ENCODE measurements around the gene TMEM44.
A peak's percentile ranks its signal among the peaks of the same experiment; 100 is the strongest.

The TMEM44 gene

GRCh38 chr3:194572143-194572789 lies 61.0 kb downstream of the TMEM44 start (continued):
- TF ChIP-seq PRDM6 (tag by site-specific recombination; IDR thresholded peaks at IDR 0.05), result peak; percentile 66; the same call in 1 of the 2 replicates
- TF ChIP-seq ZNF777 (tag by site-specific recombination; IDR thresholded peaks at IDR 0.05; ENCODE audit: borderline replicate concordance), result 0 out of 2 replicates have a peak, but pooled peaks have one; percentile 38
- TF ChIP-seq ZBTB1 (tag by site-specific recombination; IDR thresholded peaks at IDR 0.05), result no peak
- TF ChIP-seq SP3 (tag by site-specific recombination; IDR thresholded peaks at IDR 0.05), result peak; percentile 64
- TF ChIP-seq BCL11B (tag by site-specific recombination; IDR thresholded peaks at IDR 0.05; ENCODE audit: low read depth), result no peak
- no peak for TF ChIP-seq ZNF585B (tag by site-specific recombination; IDR thresholded peaks at IDR 0.05)
- no peak for TF ChIP-seq YY2 (tag by site-specific recombination; IDR thresholded peaks at IDR 0.05)
- peak; percentile 77 for TF ChIP-seq ZNF600 (tag by site-specific recombination; IDR thresholded peaks at IDR 0.05)
- no peak for TF ChIP-seq ZNF354C (tag by site-specific recombination; IDR thresholded peaks at IDR 0.05; ENCODE audit: borderline replicate concordance, low read depth)
- TF ChIP-seq OVOL3 (tag by site-specific recombination; IDR thresholded peaks at IDR 0.05), result 0 out of 2 replicates have a peak, but pooled peaks have one; percentile 20
- peak; percentile 96 for TF ChIP-seq ZEB2 (tag by site-specific recombination; IDR thresholded peaks at IDR 0.05)
- no peak for TF ChIP-seq ZNF561 (tag by site-specific recombination; IDR thresholded peaks at IDR 0.05; ENCODE audit: borderline replicate concordance)
- TF ChIP-seq BCL11A (tag by site-specific recombination; IDR thresholded peaks at IDR 0.05; ENCODE audit: low read depth), result no peak
- no peak for TF ChIP-seq ZNF548 (tag by site-specific recombination; IDR thresholded peaks at IDR 0.05)
- no peak for TF ChIP-seq KLF9 (tag by site-specific recombination; IDR thresholded peaks at IDR 0.05; ENCODE audit: low read depth)
- peak; percentile 98 for TF ChIP-seq ZNF366 (tag by site-specific recombination; conservative IDR thresholded peaks at IDR 0.05)
- TF ChIP-seq ZSCAN23 (tag by site-specific recombination; IDR thresholded peaks at IDR 0.05), result peak; percentile 88; the same call in 1 of the 2 replicates
- peak; percentile 77 for TF ChIP-seq ZNF692 (tag by site-specific recombination; IDR thresholded peaks at IDR 0.05)
- TF ChIP-seq ZNF837 (tag by site-specific recombination; IDR thresholded peaks at IDR 0.05), result no peak
- no peak for TF ChIP-seq ZBTB10 (tag by site-specific recombination; IDR thresholded peaks at IDR 0.05)
- no peak for TF ChIP-seq ZNF768 (tag by site-specific recombination; IDR thresholded peaks at IDR 0.05)
- peak; percentile 60 for TF ChIP-seq ZNF501 (tag by site-specific recombination; IDR thresholded peaks at IDR 0.05)
- no peak for TF ChIP-seq ZNF596 (tag by site-specific recombination; IDR thresholded peaks at IDR 0.05)
- TF ChIP-seq ZBTB8A (tag by site-specific recombination; IDR thresholded peaks at IDR 0.05), result no peak; the same call in 1 of the 2 replicates
- no peak for TF ChIP-seq ZNF19 (tag by site-specific recombination; IDR thresholded peaks at IDR 0.05; ENCODE audit: low read depth)
- TF ChIP-seq ZNF155 (tag by site-specific recombination; IDR thresholded peaks at IDR 0.05), result no peak
- TF ChIP-seq ZNF398 (tag by site-specific recombination; IDR thresholded peaks at IDR 0.05), result peak; percentile 58
- no peak for TF ChIP-seq GFI1B (tag by site-specific recombination; IDR thresholded peaks at IDR 0.05)
- no peak for TF ChIP-seq ZNF146 (tag by site-specific recombination; IDR thresholded peaks at IDR 0.05)
- TF ChIP-seq RBAK (tag by site-specific recombination; IDR thresholded peaks at IDR 0.05), result no peak
- 0 out of 2 replicates have a peak, but pooled peaks have one; percentile 34 for TF ChIP-seq ZSCAN4 (tag by site-specific recombination; IDR thresholded peaks at IDR 0.05)
- TF ChIP-seq ZNF132 (tag by site-specific recombination; IDR thresholded peaks at IDR 0.05; ENCODE audit: borderline replicate concordance), result no peak
- no peak for TF ChIP-seq ZFP41 (tag by site-specific recombination; IDR thresholded peaks at IDR 0.05; ENCODE audit: borderline replicate concordance)

Data from HEK293 (cell line).